Measurements from ENCODE around the gene LRRN2.

DNA sequence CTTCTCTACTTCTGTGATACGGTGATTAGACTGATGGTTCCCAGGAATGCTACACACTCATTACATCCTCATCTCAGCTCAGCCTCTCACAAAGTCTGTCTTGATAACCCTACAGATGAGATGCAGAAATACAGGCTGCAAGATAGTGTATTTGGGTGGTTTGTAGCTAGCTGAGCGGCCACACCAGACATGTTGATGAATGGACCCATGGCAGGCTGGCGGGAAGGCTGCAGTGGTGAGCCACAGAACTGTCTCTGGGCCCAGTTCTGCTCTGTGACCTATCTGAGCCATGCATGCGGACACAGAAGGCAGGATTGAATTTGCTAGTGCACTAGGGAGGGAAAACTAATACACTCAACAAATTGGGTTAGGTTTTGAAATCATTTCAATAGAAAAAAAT lies 71.9 kb downstream of the LRRN2 start:
- TF ChIP-seq RAD21 (IDR thresholded peaks at IDR 0.05 in 1 of 2, conservative IDR thresholded peaks at IDR 0.05 in 1 of 2; ENCODE audit: low read depth in 2 of 2, low read length in 2 of 2), result no peak
- TF ChIP-seq, protein P1, sequence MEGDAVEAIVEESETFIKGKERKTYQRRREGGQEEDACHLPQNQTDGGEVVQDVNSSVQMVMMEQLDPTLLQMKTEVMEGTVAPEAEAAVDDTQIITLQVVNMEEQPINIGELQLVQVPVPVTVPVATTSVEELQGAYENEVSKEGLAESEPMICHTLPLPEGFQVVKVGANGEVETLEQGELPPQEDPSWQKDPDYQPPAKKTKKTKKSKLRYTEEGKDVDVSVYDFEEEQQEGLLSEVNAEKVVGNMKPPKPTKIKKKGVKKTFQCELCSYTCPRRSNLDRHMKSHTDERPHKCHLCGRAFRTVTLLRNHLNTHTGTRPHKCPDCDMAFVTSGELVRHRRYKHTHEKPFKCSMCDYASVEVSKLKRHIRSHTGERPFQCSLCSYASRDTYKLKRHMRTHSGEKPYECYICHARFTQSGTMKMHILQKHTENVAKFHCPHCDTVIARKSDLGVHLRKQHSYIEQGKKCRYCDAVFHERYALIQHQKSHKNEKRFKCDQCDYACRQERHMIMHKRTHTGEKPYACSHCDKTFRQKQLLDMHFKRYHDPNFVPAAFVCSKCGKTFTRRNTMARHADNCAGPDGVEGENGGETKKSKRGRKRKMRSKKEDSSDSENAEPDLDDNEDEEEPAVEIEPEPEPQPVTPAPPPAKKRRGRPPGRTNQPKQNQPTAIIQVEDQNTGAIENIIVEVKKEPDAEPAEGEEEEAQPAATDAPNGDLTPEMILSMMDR (IDR thresholded peaks at IDR 0.05; ENCODE audit: control extremely low read depth in 1 of 3, insufficient read depth in 1 of 3, low read depth in 1 of 3, low read length in 3 of 3), result no peak
